ENCODE results near the gene CEP128.

CEP128 gene

DNA sequence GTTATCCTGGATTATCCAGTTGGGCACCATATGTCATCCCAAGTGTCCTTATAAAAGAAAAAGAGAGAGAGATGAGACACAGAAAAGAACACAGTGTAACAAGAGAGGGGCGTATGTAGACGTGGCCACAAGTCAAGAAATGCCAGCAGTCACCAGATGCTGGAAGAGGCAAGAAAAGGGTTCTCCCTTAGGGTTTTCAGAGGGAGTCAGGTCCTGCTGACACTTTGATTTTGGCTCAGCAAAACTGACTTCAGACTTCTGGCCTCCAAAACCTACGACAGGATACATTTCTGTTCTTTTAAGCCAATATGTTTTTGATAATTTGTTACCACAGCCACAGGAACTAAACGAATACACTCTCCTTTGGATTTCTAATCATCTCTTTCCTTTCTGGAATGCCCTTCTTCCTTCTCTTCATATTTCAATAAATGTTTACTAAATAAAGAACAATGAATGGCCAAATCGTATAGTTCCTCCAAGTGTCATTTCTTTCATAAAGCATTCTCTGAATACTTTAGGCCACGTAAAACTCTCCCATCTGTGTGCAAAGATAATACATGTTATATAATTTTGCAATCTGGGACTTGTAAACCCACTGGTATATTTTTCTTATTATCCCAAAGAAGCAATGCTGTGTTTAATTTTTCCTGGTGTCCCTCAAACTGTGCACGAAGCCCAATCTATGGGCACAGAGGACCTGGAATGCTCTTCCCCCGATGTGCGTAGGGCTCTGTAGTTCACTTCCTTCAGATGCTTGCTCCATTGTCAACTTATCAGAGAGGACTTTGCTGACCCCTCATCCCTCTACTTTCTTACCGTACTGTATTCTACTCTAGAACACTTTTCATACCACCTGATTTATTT, 303.6 kb downstream of the CEP128 start:
- Mint-ChIP-seq H3K4me1 (no peaks in the 10 kb centered on the region), H3K36me3 (peaks cover 4% of the 10 kb centered on the region), H3K9me3 (no peaks in the 10 kb centered on the region), H3K27ac (no peak overlapping the region), H3K27me3 (no peaks in the 10 kb centered on the region), H3K4me3 (no peak overlapping the region)
- ATAC-seq (ENCODE audit: low read depth) (no peak), DNase-seq (ENCODE audit: low spot score in 2 of 2) (no peak)

DNA sequence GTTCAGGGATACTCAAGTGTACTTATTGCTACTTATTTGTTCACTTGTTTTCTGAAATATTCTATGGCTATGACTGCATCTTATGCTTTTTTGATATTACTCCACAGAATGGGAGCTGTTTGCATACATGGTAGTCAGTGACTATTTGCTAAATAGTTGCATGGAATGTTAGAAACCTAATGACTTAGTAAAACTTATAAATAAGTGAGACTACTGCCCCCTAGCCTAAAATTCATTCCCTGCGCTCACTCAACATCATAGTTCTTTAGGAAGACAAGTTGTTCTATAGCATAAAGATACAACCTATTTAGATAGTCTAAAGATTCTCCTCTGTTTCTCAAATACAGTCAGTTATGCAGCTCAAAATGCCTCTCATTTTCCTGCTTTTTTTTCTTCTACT, 305.5 kb downstream of the CEP128 start:
- no peaks in the 10 kb centered on the region for H3K36me3 Mint-ChIP-seq
- no peak overlapping the region for H3K27ac Mint-ChIP-seq
- H3K27me3 Mint-ChIP-seq = no peaks in the 10 kb centered on the region
- H3K4me1 Mint-ChIP-seq = no peaks in the 10 kb centered on the region
- no peaks in the 10 kb centered on the region for H3K9me3 Mint-ChIP-seq
- ATAC-seq (ENCODE audit: low read depth) = no peak
- H3K4me3 Mint-ChIP-seq = no peak overlapping the region
- DNase-seq (ENCODE audit: low spot score in 2 of 2) = no peak

DNA sequence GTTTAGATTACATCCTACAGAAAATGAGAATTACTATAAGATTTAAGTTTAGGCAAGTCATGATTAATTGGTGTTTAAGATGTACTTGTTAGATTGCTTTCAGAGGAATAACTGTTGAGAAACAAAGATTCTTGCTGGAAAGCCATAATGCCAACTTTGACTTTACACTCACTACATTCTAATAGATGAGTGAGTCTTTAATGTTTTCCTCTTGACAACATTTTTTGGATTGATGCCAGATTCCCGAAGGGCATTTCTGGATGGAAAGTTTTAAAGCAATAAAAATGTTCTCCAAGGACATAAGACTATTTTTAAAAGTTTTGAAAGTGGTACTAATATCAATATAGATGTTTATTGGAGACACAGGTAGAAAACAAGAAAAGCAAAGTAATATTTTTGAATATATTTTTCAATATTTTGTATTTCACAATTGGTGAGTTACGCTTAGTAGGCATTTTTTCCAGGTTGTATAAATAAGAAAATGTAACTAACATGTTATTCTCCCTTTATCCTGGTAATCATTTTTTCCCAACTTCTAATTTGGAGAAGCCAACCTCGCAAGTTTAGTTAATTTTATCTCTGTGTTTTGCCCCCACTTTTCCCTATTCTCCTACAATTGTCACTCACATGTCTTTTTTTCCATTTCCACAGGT, 307.3 kb downstream of the CEP128 start:
- Mint-ChIP-seq H3K4me1 (no peaks in the 10 kb centered on the region), H3K27ac (no peak overlapping the region), H3K9me3 (no peaks in the 10 kb centered on the region), H3K27me3 (no peaks in the 10 kb centered on the region), H3K36me3 (no peaks in the 10 kb centered on the region), H3K4me3 (no peak overlapping the region)
- no peak for ATAC-seq (ENCODE audit: low read depth)
- no peak for DNase-seq (ENCODE audit: low spot score in 2 of 2)

DNA sequence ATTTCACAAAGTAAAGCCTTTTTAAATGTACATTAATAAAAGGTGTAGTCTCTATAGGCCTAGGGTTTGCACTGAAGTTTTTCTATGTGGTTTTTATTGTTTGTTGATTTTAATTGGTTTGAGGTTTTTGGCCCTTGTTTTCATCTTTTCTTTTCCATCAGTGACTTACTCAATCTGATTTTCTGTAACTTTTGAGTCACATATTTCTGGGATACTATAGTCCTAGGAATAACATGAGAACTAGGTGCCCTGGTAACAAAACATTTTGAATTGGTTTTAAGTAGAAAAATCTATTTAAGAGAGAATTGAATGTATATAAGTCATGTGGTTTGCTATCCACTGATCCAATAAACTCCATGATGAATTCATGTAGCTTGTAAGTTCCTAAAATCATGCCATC, 311.9 kb downstream of the CEP128 start:
- no peak for ATAC-seq (ENCODE audit: low read depth)
- Mint-ChIP-seq H3K36me3 (no peaks in the 10 kb centered on the region), H3K9me3 (peaks cover 2% of the 10 kb centered on the region), H3K4me1 (no peaks in the 10 kb centered on the region), H3K27me3 (no peaks in the 10 kb centered on the region), H3K4me3 (no peak overlapping the region), H3K27ac (no peak overlapping the region)
- DNase-seq (ENCODE audit: low spot score in 2 of 2) = no peak

DNA sequence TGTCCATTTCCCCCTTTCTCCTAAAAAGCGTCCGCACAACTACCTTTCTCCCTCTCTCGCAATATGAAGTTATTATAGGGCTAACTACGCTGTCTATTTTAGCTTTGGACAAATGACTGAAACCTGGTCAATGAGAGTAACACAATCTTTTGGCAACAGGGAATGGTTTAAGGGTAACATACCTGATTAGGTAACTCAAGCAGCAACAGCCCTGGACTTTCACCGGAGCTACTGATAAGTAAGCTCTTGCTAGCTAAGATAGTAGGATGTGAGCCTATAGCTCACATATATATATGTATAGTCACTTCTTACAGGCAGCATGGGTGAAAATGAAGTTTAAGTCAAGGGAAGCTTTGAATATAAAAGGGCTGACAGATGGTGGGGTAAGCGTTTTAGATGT, 313.0 kb downstream of the CEP128 start:
- ATAC-seq (ENCODE audit: low read depth) (no peak), DNase-seq (ENCODE audit: low spot score in 2 of 2) (no peak)
- H3K36me3 Mint-ChIP-seq = no peaks in the 10 kb centered on the region
- no peak overlapping the region for H3K4me3 Mint-ChIP-seq
- peaks cover 5% of the 10 kb centered on the region for H3K9me3 Mint-ChIP-seq
- no peak overlapping the region for H3K27ac Mint-ChIP-seq
- no peaks in the 10 kb centered on the region for H3K27me3 Mint-ChIP-seq
- no peaks in the 10 kb centered on the region for H3K4me1 Mint-ChIP-seq

DNA sequence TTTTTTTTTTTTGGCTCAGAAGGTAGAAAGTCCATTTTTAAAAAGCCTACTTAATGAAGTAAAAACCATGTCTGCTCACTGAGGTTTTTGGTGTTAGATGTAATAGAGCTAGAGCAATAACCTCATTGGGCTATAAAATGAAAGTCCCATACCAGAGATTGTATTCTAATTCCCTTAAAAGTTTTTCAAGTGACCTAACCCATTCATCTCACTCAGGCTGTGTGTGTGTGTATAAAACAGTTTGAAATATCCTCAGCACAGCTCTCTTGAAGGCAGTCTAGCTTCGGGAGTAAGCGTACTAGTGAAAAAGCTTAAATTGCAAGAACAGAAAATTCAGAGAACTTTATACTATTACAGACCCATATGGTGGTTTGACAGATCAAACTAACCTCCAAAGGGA, 313.8 kb downstream of the CEP128 start:
- Mint-ChIP-seq H3K9me3 (peaks cover 5% of the 10 kb centered on the region), H3K4me3 (no peak overlapping the region), H3K36me3 (no peaks in the 10 kb centered on the region), H3K27ac (no peak overlapping the region), H3K4me1 (no peaks in the 10 kb centered on the region), H3K27me3 (no peaks in the 10 kb centered on the region)
- DNase-seq (ENCODE audit: low spot score in 2 of 2) (no peak), ATAC-seq (ENCODE audit: low read depth) (no peak)

DNA sequence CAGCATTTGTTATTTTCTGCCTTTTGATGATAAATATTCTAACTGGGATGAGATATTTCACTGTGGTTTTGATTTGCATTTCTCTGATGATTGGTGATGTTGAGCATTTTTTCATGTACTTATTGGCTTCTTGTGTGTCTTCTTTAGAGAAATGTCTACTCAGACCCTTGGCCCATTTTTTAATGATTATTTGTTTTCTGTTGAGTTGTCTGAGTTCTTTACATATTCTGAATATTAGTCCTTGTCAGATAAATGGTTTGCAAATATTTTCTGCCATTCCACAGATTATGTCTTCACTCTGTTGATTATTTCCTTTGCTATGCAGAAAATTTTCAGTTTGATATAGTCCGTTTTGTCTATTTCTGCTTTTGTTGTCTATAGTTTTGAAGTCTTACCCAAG, 317.0 kb downstream of the CEP128 start:
- no peak for ATAC-seq (ENCODE audit: low read depth)
- no peaks in the 10 kb centered on the region for H3K4me1 Mint-ChIP-seq

DNA sequence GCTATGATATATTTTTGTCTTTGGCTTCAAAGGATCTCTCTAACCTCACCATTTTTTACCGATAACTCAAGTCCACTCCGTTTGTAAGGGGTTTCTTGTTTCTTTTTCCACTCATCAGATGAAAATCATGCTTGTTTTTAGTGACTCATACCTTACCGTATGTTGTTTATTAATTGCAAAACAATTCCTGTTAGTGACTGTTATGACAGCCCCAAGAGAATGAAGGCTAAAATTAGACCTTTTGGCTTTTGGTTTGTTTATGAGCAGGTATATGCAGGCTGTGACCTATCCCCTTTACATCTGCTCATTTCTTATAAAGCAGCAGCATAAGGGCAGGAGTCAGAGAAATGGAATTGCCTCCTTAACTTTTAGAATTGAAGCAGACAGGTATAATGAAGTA, 319.8 kb downstream of the CEP128 start:
- no peak for DNase-seq (ENCODE audit: low spot score in 2 of 2)
- Mint-ChIP-seq H3K4me1 (no peaks in the 10 kb centered on the region), H3K4me3 (no peak overlapping the region), H3K27ac (no peak overlapping the region), H3K36me3 (no peaks in the 10 kb centered on the region), H3K9me3 (peaks cover 5% of the 10 kb centered on the region), H3K27me3 (no peaks in the 10 kb centered on the region)
- no peak for ATAC-seq (ENCODE audit: low read depth)

More for the DNA sequence above, 317.0 kb downstream of the CEP128 start:
- Mint-ChIP-seq H3K9me3 (peaks cover 5% of the 10 kb centered on the region), H3K4me3 (no peak overlapping the region), H3K27me3 (no peaks in the 10 kb centered on the region), H3K27ac (no peak overlapping the region), H3K36me3 (no peaks in the 10 kb centered on the region)
- no peak for DNase-seq (ENCODE audit: low spot score in 2 of 2)

DNA sequence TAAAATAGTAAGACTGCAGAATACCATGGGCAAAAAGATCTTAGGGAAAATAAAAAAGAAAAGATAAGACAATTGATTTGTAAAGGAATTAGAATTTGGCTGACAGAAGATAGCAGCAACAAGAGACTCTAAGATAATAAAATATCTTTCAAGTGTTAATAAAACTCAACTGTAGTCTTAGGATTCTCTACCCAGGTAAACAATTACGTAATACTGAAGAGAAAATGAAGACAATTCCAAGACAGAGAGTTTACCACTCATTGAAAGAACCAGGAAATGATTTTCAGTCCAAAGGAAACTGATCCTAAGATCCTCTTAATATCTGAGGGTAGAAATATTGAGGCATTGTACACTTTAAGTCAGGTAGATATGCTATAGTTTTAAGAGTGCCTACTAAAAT, 321.1 kb downstream of the CEP128 start:
- Mint-ChIP-seq H3K36me3 (no peaks in the 10 kb centered on the region), H3K27ac (no peak overlapping the region), H3K4me1 (no peaks in the 10 kb centered on the region), H3K4me3 (no peak overlapping the region), H3K9me3 (peaks cover 4% of the 10 kb centered on the region), H3K27me3 (no peaks in the 10 kb centered on the region)
- ATAC-seq (ENCODE audit: low read depth) = no peak
- no peak for DNase-seq (ENCODE audit: low spot score in 2 of 2)

DNA sequence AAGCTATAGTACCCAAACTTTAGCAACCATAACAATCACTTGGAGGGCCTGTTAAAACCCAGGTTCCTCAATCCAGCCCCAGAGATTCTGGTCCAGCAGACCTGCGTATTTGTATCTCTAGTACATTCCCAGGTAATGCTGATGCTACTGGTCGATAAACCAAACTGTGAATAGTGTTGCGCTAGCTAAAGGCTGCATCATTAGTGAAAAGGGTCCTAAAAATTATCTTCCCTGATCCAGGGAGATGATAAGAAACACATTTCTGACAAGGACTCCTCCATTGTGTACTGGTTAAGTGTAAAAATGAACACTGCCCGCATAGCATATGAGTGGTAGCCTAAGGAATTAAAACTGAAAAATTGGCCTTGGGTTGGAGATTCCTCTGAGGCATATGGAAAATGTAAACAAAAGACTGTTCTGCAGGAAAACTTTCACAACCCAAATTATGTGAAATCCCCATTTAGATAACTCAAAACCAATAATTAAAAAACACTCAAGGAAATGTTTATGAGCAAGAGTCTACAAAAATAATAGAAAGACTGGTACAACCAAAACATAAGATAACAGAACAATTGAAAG, 322.7 kb downstream of the CEP128 start:
- Mint-ChIP-seq H3K9me3 (peaks cover 1% of the 10 kb centered on the region), H3K4me1 (no peaks in the 10 kb centered on the region), H3K27ac (no peak overlapping the region), H3K36me3 (no peaks in the 10 kb centered on the region), H3K4me3 (no peak overlapping the region), H3K27me3 (no peaks in the 10 kb centered on the region)
- DNase-seq (ENCODE audit: low spot score in 2 of 2) = no peak
- ATAC-seq (ENCODE audit: low read depth) = no peak

DNA sequence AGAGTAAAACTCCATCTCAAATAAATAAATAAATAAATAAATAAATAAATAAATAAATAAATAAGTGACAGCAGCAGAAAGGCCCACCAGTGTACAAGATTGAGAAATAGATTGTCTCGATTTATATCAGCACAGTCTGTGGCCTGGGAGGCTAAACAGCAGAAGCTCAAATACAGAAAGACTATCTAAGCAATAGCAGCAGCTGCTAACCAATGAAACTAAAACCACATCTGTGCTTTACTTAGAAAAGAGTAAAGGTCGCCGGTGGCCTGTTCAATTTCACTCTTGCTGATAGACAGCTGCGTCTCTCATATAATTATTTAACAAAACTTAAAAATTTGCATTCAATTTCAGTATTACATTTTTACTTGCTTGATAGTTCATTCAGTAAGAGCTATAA, 325.7 kb downstream of the CEP128 start:
- Mint-ChIP-seq H3K27ac (no peak overlapping the region), H3K4me3 (no peak overlapping the region)
- no peak for DNase-seq (ENCODE audit: low spot score in 2 of 2)

DNA sequence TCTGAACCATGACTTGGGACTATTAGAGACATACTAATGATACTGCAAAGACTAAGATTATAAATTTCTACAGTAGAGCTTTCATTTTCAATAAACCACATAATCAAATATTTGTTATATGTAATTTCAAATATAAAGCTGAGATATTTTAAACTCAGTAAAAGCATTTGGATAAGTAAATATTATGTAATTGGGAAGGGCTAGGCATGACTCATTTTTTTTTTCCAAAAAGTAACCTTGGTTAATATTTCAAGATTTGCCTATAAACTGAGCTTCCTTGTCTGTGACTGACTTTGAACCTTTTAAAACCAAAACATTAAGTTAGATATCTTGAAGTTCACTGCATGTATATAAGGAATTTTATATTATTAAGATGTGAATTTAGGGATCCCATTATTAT, 332.5 kb downstream of the CEP128 start:
- no peaks in the 10 kb centered on the region for H3K36me3 Mint-ChIP-seq

More for the DNA sequence above, 325.7 kb downstream of the CEP128 start:
- no peak for ATAC-seq (ENCODE audit: low read depth)
- Mint-ChIP-seq H3K4me1 (no peaks in the 10 kb centered on the region), H3K36me3 (no peaks in the 10 kb centered on the region), H3K9me3 (no peaks in the 10 kb centered on the region), H3K27me3 (no peaks in the 10 kb centered on the region)

DNA sequence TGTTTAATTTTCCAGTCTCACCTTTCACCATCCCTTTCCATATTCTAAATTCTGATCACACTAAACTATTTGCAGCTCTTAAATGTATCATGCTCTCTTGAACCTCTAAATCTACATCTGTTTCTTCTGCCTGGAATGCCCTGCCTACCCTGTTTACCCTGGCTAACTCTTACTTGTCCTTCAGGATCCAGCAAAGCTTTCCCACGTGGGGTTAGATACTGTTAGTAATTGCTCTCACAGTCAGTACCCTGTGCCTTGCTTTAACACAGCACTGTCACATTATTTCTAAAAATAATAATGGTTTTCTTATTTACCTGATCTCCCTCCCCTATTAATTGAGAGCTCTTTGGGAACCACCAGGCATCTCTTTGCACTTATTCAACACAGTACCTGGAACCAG, 333.0 kb downstream of the CEP128 start:
- Mint-ChIP-seq H3K27me3 (no peaks in the 10 kb centered on the region), H3K36me3 (no peaks in the 10 kb centered on the region), H3K4me1 (peaks cover 3% of the 10 kb centered on the region), H3K4me3 (no peak overlapping the region), H3K27ac (no peak overlapping the region), H3K9me3 (no peaks in the 10 kb centered on the region)
- DNase-seq (ENCODE audit: low spot score in 2 of 2) (no peak), ATAC-seq (ENCODE audit: low read depth) (no peak)

More for the DNA sequence above, 332.5 kb downstream of the CEP128 start:
- DNase-seq (ENCODE audit: low spot score in 2 of 2) (no peak), ATAC-seq (ENCODE audit: low read depth) (no peak)
- Mint-ChIP-seq H3K4me1 (peaks cover 3% of the 10 kb centered on the region), H3K27me3 (no peaks in the 10 kb centered on the region), H3K4me3 (no peak overlapping the region), H3K9me3 (no peaks in the 10 kb centered on the region), H3K27ac (no peak overlapping the region)

DNA sequence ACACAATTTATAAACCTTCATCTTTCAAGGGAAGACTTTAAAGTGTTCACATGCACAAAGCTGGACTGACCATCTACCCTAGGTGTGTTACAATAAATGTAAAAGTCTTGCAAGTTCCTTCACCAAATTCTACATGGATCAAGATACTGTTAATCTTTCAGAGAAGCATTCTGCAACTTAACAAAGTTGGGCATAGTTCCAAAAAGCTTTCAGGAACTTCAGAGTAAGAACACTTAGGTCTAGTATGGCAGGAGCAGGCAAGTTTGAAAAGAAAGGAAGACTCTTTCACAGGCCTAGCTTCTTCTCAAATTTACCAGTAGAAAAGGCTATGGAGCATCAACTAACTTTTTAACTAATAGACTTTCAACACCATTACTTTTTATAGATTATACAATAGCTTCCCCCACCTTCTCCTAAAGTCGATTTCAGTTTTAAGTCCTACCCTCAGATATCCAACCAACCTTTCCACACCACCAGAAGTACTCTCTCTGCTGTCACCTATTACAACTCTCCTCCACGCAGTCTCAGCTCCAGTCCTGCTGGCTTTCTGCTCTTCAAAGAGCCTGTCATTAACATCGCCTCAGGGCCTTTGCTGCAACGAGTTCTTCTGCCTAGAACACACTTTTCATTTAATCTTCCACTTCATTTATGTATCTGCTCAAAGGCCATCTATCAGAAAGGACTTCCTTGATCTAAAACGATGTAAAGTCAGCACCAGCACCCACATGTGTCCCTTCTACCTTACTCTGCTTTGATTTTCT, 333.9 kb downstream of the CEP128 start:
- ATAC-seq (ENCODE audit: low read depth) (no peak), DNase-seq (ENCODE audit: low spot score in 2 of 2) (no peak)

More for the DNA sequence above, 333.9 kb downstream of the CEP128 start:
- no peak overlapping the region for H3K27ac Mint-ChIP-seq
- H3K36me3 Mint-ChIP-seq = no peaks in the 10 kb centered on the region
- no peaks in the 10 kb centered on the region for H3K9me3 Mint-ChIP-seq
- H3K4me1 Mint-ChIP-seq = peaks cover 3% of the 10 kb centered on the region
- H3K27me3 Mint-ChIP-seq = no peaks in the 10 kb centered on the region
- no peak overlapping the region for H3K4me3 Mint-ChIP-seq

Data from memory B cell (primary cell).